HUES64 (cell line): ENCODE measurements around the gene DUS3L.

Experiments used
- H3K27ac ChIP-seq: 2 replicates; pipeline ENCODE4 v1.7.0; 2013; ENCODE audit warnings: low read depth, low read length, inconsistent platforms
- H3K27me3 ChIP-seq: 2 replicates; pipeline ENCODE4 v1.6.1; 2013; ENCODE audit warnings: mild to moderate bottlenecking, low read length; ENCODE audit not compliant: insufficient read depth
- H3K36me3 ChIP-seq: 2 replicates; pipeline ENCODE4 v1.6.1; 2013; ENCODE audit warnings: mild to moderate bottlenecking, low read length; ENCODE audit not compliant: insufficient read depth
- H3K4me1 ChIP-seq: 2 replicates; pipeline ENCODE4 v1.6.1; 2013; ENCODE audit warnings: mild to moderate bottlenecking, low read length, moderate library complexity; ENCODE audit not compliant: insufficient read depth
- H3K4me3 ChIP-seq: 2 replicates; pipeline ENCODE4 v1.5.1; 2013; ENCODE audit warnings: mild to moderate bottlenecking, low read length, moderate library complexity
- H3K9ac ChIP-seq: 2 replicates; pipeline ENCODE4 v1.6.1; 2013; ENCODE audit warnings: mild to moderate bottlenecking, low read depth, low read length
- H3K9me3 ChIP-seq: 2 replicates; pipeline ENCODE4 v1.6.1; 2013; ENCODE audit warnings: low read depth, low read length; ENCODE audit not compliant: insufficient read depth
- WGBS: fragments of 150-250, 120-280 bp; methylation state at CpG from one replicate; pipeline ENCODE4 v1.1.7; 2013; ENCODE audit warnings: missing lambda C conversion rate; 5-methylcytosine and 5-hydroxymethylcytosine counted together

DUS3L gene

GRCh38 chr19:5820785-5821184 is 29.8 kb upstream of the DUS3L start:
- H3K4me3 ChIP-seq = no peak overlapping the region
- no peaks in the 10 kb centered on the region for H3K27me3 ChIP-seq
- 78% methylated on average over 6 of the region's 6 CpGs for WGBS
- no peak overlapping the region for H3K27ac ChIP-seq
- no peaks in the 10 kb centered on the region for H3K4me1 ChIP-seq
- H3K36me3 ChIP-seq = no peaks in the 10 kb centered on the region
- H3K9ac ChIP-seq = no peak overlapping the region
- H3K9me3 ChIP-seq = no peaks in the 10 kb centered on the region

GRCh38 chr19:5818594-5818993 is 27.6 kb upstream of the DUS3L start:
- H3K4me1 ChIP-seq = no peaks in the 10 kb centered on the region
- no peaks in the 10 kb centered on the region for H3K9me3 ChIP-seq
- WGBS = 95% methylated on average over 10 of the region's 10 CpGs
- H3K27me3 ChIP-seq = no peaks in the 10 kb centered on the region
- no peaks in the 10 kb centered on the region for H3K36me3 ChIP-seq
- no peak overlapping the region for H3K9ac ChIP-seq
- H3K4me3 ChIP-seq = no peak overlapping the region
- no peak overlapping the region for H3K27ac ChIP-seq

- H3K9ac ChIP-seq = no peak overlapping the region
- no peak overlapping the region for H3K27ac ChIP-seq
- no peaks in the 10 kb centered on the region for H3K27me3 ChIP-seq
- no peaks in the 10 kb centered on the region for H3K9me3 ChIP-seq
- H3K36me3 ChIP-seq = no peaks in the 10 kb centered on the region
- 96% methylated on average over 2 of the region's 2 CpGs for WGBS
- H3K4me3 ChIP-seq = no peak overlapping the region
- H3K4me1 ChIP-seq = no peaks in the 10 kb centered on the region
Observed at GRCh38 chr19:5817218-5817617, 26.3 kb upstream of the DUS3L start.

- Histone ChIP-seq H3K36me3 (no peaks in the 10 kb centered on the region), H3K4me3 (no peak overlapping the region), H3K9me3 (no peaks in the 10 kb centered on the region), H3K9ac (peak overlapping the region; percentile 36; the same call in 1 of the 2 replicates), H3K27ac (no peak overlapping the region), H3K27me3 (no peaks in the 10 kb centered on the region), H3K4me1 (no peaks in the 10 kb centered on the region)
- 80% methylated on average over 11 of the region's 11 CpGs for WGBS
Observed at GRCh38 chr19:5814852-5815246, 23.9 kb upstream of the DUS3L start.

- H3K9me3 ChIP-seq = no peaks in the 10 kb centered on the region
- H3K4me3 ChIP-seq = no peak overlapping the region
- no peaks in the 10 kb centered on the region for H3K4me1 ChIP-seq
- H3K27me3 ChIP-seq = no peaks in the 10 kb centered on the region
- 91% methylated on average over 9 of the region's 9 CpGs for WGBS
- no peaks in the 10 kb centered on the region for H3K36me3 ChIP-seq
- no peak overlapping the region for H3K27ac ChIP-seq
- peak overlapping the region; percentile 36; the same call in 1 of the 2 replicates for H3K9ac ChIP-seq
Observed at GRCh38 chr19:5814123-5814851, 23.3 kb upstream of the DUS3L start.

- Histone ChIP-seq H3K4me3 (no peak overlapping the region), H3K27ac (no peak overlapping the region), H3K27me3 (no peaks in the 10 kb centered on the region), H3K36me3 (no peaks in the 10 kb centered on the region), H3K9ac (no peak overlapping the region), H3K9me3 (no peaks in the 10 kb centered on the region), H3K4me1 (no peaks in the 10 kb centered on the region)
- WGBS = 96% methylated on average over 4 of the region's 4 CpGs
Observed at GRCh38 chr19:5811117-5811516, 20.2 kb upstream of the DUS3L start.

GRCh38 chr19:5809469-5809868 is 18.5 kb upstream of the DUS3L start:
- Histone ChIP-seq H3K9me3 (no peaks in the 10 kb centered on the region), H3K4me1 (no peaks in the 10 kb centered on the region), H3K4me3 (no peak overlapping the region), H3K9ac (no peak overlapping the region), H3K36me3 (no peaks in the 10 kb centered on the region), H3K27me3 (peaks cover 8% of the 10 kb centered on the region), H3K27ac (no peak overlapping the region)
- 92% methylated on average over 10 of the region's 10 CpGs for WGBS

- Histone ChIP-seq H3K4me1 (no peaks in the 10 kb centered on the region), H3K9ac (no peak overlapping the region), H3K27me3 (peaks cover 9% of the 10 kb centered on the region), H3K36me3 (no peaks in the 10 kb centered on the region), H3K9me3 (no peaks in the 10 kb centered on the region), H3K4me3 (no peak overlapping the region), H3K27ac (no peak overlapping the region)
- WGBS = 97% methylated on average over 9 of the region's 9 CpGs
Observed at GRCh38 chr19:5809053-5809452, 18.1 kb upstream of the DUS3L start.

- Histone ChIP-seq H3K4me1 (no peaks in the 10 kb centered on the region), H3K36me3 (no peaks in the 10 kb centered on the region), H3K9ac (no peak overlapping the region), H3K4me3 (no peak overlapping the region), H3K9me3 (no peaks in the 10 kb centered on the region), H3K27me3 (peaks cover 15% of the 10 kb centered on the region), H3K27ac (no peak overlapping the region)
- WGBS = 94% methylated on average over 20 of the region's 21 CpGs
Observed at GRCh38 chr19:5808120-5808816, 17.3 kb upstream of the DUS3L start.

GRCh38 chr19:5806905-5807304 is 15.9 kb upstream of the DUS3L start:
- Histone ChIP-seq H3K27ac (no peak overlapping the region), H3K27me3 (peaks cover 17% of the 10 kb centered on the region), H3K9ac (no peak overlapping the region), H3K4me1 (no peaks in the 10 kb centered on the region), H3K4me3 (no peak overlapping the region), H3K36me3 (no peaks in the 10 kb centered on the region), H3K9me3 (no peaks in the 10 kb centered on the region)
- WGBS = 88% methylated on average over 5 of the region's 5 CpGs

- Histone ChIP-seq H3K4me1 (no peaks in the 10 kb centered on the region), H3K27ac (no peak overlapping the region), H3K9me3 (no peaks in the 10 kb centered on the region), H3K4me3 (peak overlapping the region; percentile 50), H3K9ac (no peak overlapping the region), H3K36me3 (no peaks in the 10 kb centered on the region), H3K27me3 (peaks cover 17% of the 10 kb centered on the region)
- 26% methylated on average over 6 of the region's 6 CpGs for WGBS
Observed at GRCh38 chr19:5806133-5806489, 15.1 kb upstream of the DUS3L start.
